GM19099 (cell line): ENCODE results near the gene TROAP.

ENCODE experiments used
- POLR2A ChIP-seq: IDR thresholded peaks from 3 replicates; pipeline ENCODE4 v1.6.1; 2011; ENCODE audit warnings: low read depth; ENCODE audit not compliant: insufficient read length; ENCODE audit errors: extremely low read depth

The TROAP gene

DNA sequence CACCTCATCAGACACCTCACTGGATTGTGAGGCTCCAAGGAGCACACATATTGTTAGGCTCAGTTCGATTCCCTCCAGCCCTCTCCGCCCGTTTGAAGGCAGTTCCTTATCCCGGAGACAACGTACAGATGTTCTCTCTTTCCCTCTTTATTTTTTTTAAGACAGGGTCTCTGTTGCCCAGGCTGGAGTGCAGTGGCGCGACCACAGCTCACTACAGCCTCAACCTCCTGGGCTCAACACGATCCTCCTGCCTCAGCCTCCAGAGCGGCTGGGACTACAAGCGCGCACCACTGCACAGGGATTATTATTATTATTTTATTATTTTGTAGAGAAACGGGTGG lies 718 bp upstream of the TROAP start:
- TF ChIP-seq POLR2A, result no peak

- TF ChIP-seq POLR2A, result no peak
Observed at GRCh38 chr12:49323524-49324097, 556 bp downstream of the TROAP start.

GRCh38 chr12:49325606-49326005 lies 2.6 kb downstream of the TROAP start:
- peak; percentile 19 for TF ChIP-seq POLR2A

- TF ChIP-seq POLR2A, result no peak
Observed at GRCh38 chr12:49327368-49327767, 4.3 kb downstream of the TROAP start.

DNA sequence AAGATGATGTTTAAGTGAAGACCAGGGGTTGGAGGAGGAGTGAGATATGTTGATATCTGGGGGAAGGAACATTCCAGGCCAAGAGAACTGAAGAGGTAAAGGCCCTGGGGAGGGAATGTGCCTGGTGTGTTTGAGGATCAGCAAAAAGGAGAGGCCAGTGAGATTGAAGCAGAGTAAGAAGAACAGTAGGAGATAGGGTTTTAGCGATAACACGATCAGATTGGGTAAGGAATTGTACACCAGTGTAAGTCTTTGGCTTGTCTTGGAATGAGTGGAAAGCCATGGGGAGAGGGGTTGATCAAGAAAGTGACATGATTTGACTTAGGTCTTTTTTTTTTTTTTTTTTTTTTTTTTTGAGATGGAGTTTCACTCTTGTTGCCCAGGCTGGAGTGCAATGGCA lies 4.8 kb downstream of the TROAP start:
- no peak for TF ChIP-seq POLR2A

DNA sequence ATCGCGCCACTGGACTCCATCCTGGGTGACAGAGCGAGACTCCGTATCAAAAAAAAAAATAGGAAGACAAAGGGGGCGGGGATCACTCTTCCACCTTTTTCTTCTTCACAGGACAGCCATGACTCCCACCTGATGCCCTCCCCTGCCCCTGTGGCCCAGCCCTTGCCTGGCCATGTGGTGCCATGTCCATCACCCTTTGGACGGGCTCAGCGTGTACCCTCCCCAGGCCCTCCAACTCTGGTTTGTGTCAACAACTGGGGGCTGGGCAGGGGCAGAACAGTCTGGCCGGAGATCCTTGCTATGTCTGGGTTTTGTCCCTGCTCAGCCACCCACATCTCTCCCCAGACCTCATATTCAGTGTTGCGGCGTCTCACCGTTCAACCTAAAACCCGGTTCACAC lies 5.8 kb downstream of the TROAP start:
- no peak for TF ChIP-seq POLR2A

DNA sequence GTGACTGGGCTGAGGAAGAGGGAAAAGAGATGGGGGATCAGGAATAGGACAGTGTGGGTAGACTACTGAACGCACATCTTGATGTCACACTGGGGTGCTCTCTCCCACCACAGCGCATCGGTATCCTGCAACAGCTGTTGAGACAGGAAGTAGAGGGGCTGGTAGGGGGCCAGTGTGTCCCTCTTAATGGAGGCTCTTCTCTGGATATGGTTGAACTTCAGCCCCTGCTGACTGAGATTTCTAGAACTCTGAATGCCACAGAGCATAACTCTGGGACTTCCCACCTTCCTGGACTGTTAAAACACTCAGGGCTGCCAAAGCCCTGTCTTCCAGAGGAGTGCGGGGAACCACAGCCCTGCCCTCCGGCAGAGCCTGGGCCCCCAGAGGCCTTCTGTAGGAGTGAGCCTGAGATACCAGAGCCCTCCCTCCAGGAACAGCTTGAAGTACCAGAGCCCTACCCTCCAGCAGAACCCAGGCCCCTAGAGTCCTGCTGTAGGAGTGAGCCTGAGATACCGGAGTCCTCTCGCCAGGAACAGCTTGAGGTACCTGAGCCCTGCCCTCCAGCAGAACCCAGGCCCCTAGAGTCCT lies 7.1 kb downstream of the TROAP start:
- TF ChIP-seq POLR2A, result no peak

DNA sequence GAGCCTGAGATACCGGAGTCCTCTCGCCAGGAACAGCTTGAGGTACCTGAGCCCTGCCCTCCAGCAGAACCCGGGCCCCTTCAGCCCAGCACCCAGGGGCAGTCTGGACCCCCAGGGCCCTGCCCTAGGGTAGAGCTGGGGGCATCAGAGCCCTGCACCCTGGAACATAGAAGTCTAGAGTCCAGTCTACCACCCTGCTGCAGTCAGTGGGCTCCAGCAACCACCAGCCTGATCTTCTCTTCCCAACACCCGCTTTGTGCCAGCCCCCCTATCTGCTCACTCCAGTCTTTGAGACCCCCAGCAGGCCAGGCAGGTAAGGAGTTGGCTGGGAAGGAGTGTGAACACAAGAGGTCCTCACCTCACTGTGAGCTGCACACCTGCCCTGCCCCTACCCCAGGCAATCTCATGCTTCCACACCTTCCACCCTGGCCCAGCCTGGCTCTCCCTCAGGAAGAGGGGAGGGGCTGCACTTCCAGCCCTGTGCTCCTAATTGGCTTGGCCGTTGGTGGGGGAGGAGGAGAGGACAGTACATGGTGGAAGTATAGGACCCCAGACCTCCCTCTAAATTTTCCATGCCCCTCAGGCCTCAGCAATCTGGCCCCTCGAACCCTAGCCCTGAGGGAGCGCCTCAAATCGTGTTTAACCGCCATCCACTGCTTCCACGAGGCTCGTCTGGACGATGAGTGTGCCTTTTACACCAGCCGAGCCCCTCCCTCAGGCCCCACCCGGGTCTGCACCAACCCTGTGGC lies 7.8 kb downstream of the TROAP start:
- no peak for TF ChIP-seq POLR2A

- no peak for TF ChIP-seq POLR2A
Observed at GRCh38 chr12:49331380-49332222, 8.5 kb downstream of the TROAP start.

GRCh38 chr12:49332441-49332861 lies 9.4 kb downstream of the TROAP start:
- TF ChIP-seq POLR2A, result no peak

GRCh38 chr12:49332891-49333371 lies 9.9 kb downstream of the TROAP start:
- no peak for TF ChIP-seq POLR2A

- no peak for TF ChIP-seq POLR2A
Observed at GRCh38 chr12:49334226-49334625, 11.2 kb downstream of the TROAP start.

DNA sequence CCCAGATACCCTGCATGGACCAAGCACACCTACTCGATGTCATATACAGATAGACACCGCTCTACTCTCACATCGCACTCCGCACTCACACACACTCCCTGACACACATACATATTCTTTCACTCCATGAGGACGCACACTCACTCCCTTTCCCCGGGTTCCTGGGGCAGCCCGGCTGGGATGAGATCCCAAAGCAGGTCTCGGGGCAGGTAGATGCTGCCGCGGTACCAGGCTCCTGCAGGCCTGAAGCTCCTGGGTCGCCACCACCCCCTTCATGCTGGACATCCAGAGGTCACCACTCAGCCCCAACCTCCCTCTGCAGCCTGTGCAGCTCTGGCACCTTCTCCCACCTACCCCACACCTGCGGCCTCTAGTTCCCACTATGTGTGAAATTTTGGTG lies 11.6 kb downstream of the TROAP start:
- TF ChIP-seq POLR2A, result no peak

GRCh38 chr12:49335118-49335954 lies 12.3 kb downstream of the TROAP start:
- TF ChIP-seq POLR2A, result no peak
